B cell (primary cell): ENCODE results near the gene C16orf92. TPM values are rescaled to one million over a fixed set of nuclear protein-coding genes. Genes with fewer than 3 reads are reported as not detected.

Experiments used
- polyA plus RNA-seq: library from polyadenylated mRNA; depleted of rRNA; stranded (reverse); fragments of >200 nt; gene quantifications from 2 replicates; pipeline ENCODE4 v1.2.3, GENCODE V29; 2012
- total RNA-seq, 2 donors: library from RNA; stranded (reverse); fragments of 120-200 nt in 1 of 2; gene quantifications; 1 replicate in 1 of 2; 2 replicates in 1 of 2; pipeline versions ENCODE4 v1.2.3 to v1.2.4, GENCODE V29; 2013 to 2022

The C16orf92 gene
- total and polyA plus RNA-seq, 2 donors (not counting 1 experiment from before 2014, with no cell fraction given), result not detected

Other genes with a start within 250 kb of the C16orf92 start
- not detected in 2 replicates for gene ZG16, start 244.9 kb upstream of the C16orf92 start, total RNA-seq
- 0.06 TPM in 1 of 2 replicates, not detected in the other for gene ZG16, start 244.9 kb upstream of the C16orf92 start, polyA plus RNA-seq
- gene KIF22, start 232.4 kb upstream of the C16orf92 start, total RNA-seq, result 53.5 and 53.9 TPM in 2 replicates
- gene KIF22, start 232.4 kb upstream of the C16orf92 start, polyA plus RNA-seq, result 57.2 and 67.5 TPM in 2 replicates
- gene MAZ, start 216.7 kb upstream of the C16orf92 start, total RNA-seq, result 189 and 198 TPM in 2 replicates
- 109 and 170 TPM in 2 replicates for gene MAZ, start 216.7 kb upstream of the C16orf92 start, polyA plus RNA-seq
- 1.6 and 3.1 TPM in 2 replicates for gene PRRT2, start 211.0 kb upstream of the C16orf92 start, total RNA-seq
- gene PRRT2, start 211.0 kb upstream of the C16orf92 start, polyA plus RNA-seq, result 0.71 and 0.79 TPM in 2 replicates
- gene PAGR1, start 207.0 kb upstream of the C16orf92 start, total RNA-seq, result 26.7 and 28.4 TPM in 2 replicates
- gene PAGR1, start 207.0 kb upstream of the C16orf92 start, polyA plus RNA-seq, result 17.8 and 18.0 TPM in 2 replicates
- gene MVP, start 202.7 kb upstream of the C16orf92 start, total RNA-seq, result 109 and 112 TPM in 2 replicates
- 121 and 217 TPM in 2 replicates for gene MVP, start 202.7 kb upstream of the C16orf92 start, polyA plus RNA-seq
- 49.2 and 51.2 TPM in 2 replicates for gene CDIPT, start 160.0 kb upstream of the C16orf92 start, total RNA-seq
- 44.5 and 63.3 TPM in 2 replicates for gene CDIPT, start 160.0 kb upstream of the C16orf92 start, polyA plus RNA-seq
- gene SEZ6L2, start 123.6 kb upstream of the C16orf92 start, total RNA-seq, result not detected in 2 replicates
- 0.10 TPM in 1 of 2 replicates, not detected in the other for gene SEZ6L2, start 123.6 kb upstream of the C16orf92 start, polyA plus RNA-seq
- gene ASPHD1, start 122.7 kb upstream of the C16orf92 start, total RNA-seq, result not detected in 2 replicates
- not detected in 2 replicates for gene ASPHD1, start 122.7 kb upstream of the C16orf92 start, polyA plus RNA-seq
- 74.3 and 83.9 TPM in 2 replicates for gene KCTD13, start 97.0 kb upstream of the C16orf92 start, total RNA-seq
- gene KCTD13, start 97.0 kb upstream of the C16orf92 start, polyA plus RNA-seq, result 61.5 and 78.2 TPM in 2 replicates
- 56.3 and 66.6 TPM in 2 replicates for gene TMEM219, start 61.1 kb upstream of the C16orf92 start, total RNA-seq
- 88.3 and 103 TPM in 2 replicates for gene TMEM219, start 61.1 kb upstream of the C16orf92 start, polyA plus RNA-seq
- 50.8 and 51.9 TPM in 2 replicates for gene TAOK2, start 49.3 kb upstream of the C16orf92 start, total RNA-seq
- 25.5 and 30.3 TPM in 2 replicates for gene TAOK2, start 49.3 kb upstream of the C16orf92 start, polyA plus RNA-seq
- 9.7 and 13.9 TPM in 2 replicates for gene HIRIP3, start 27.6 kb upstream of the C16orf92 start, total RNA-seq
- 6.2 and 12.2 TPM in 2 replicates for gene HIRIP3, start 27.6 kb upstream of the C16orf92 start, polyA plus RNA-seq
- 113 and 119 TPM in 2 replicates for gene INO80E, start 27.0 kb upstream of the C16orf92 start, total RNA-seq
- 101 and 103 TPM in 2 replicates for gene INO80E, start 27.0 kb upstream of the C16orf92 start, polyA plus RNA-seq
- not detected in 2 replicates for gene DOC2A, start 12.2 kb upstream of the C16orf92 start, total RNA-seq
- gene DOC2A, start 12.2 kb upstream of the C16orf92 start, polyA plus RNA-seq, result not detected in 2 replicates
- gene TLCD3B, start 8.1 kb downstream of the C16orf92 start, total RNA-seq, result not detected in 2 replicates
- not detected in 2 replicates for gene TLCD3B, start 8.1 kb downstream of the C16orf92 start, polyA plus RNA-seq
- 301 and 329 TPM in 2 replicates for gene ALDOA, start 42.6 kb downstream of the C16orf92 start, total RNA-seq
- 276 and 343 TPM in 2 replicates for gene ALDOA, start 42.6 kb downstream of the C16orf92 start, polyA plus RNA-seq
- 89.0 and 93.3 TPM in 2 replicates for gene PPP4C, start 52.8 kb downstream of the C16orf92 start, total RNA-seq
- 106 and 122 TPM in 2 replicates for gene PPP4C, start 52.8 kb downstream of the C16orf92 start, polyA plus RNA-seq
- 5.4 and 6.1 TPM in 2 replicates for gene TBX6, start 68.7 kb downstream of the C16orf92 start, total RNA-seq
- 1.2 and 1.4 TPM in 2 replicates for gene TBX6, start 68.7 kb downstream of the C16orf92 start, polyA plus RNA-seq
- gene YPEL3, start 73.0 kb downstream of the C16orf92 start, total RNA-seq, result 302 and 314 TPM in 2 replicates
- gene YPEL3, start 73.0 kb downstream of the C16orf92 start, polyA plus RNA-seq, result 387 and 414 TPM in 2 replicates
- 17.3 and 22.7 TPM in 2 replicates for gene GDPD3, start 90.3 kb downstream of the C16orf92 start, total RNA-seq
- gene GDPD3, start 90.3 kb downstream of the C16orf92 start, polyA plus RNA-seq, result 10.6 and 11.4 TPM in 2 replicates
- gene MAPK3, start 100.0 kb downstream of the C16orf92 start, total RNA-seq, result 60.4 and 69.4 TPM in 2 replicates
- 67.2 and 82.9 TPM in 2 replicates for gene MAPK3, start 100.0 kb downstream of the C16orf92 start, polyA plus RNA-seq
- gene CORO1A, start 160.4 kb downstream of the C16orf92 start, total RNA-seq, result 653 and 662 TPM in 2 replicates
- gene CORO1A, start 160.4 kb downstream of the C16orf92 start, polyA plus RNA-seq, result 1,191 and 1,555 TPM in 2 replicates
- 71.5 and 82.5 TPM in 2 replicates for gene BOLA2B, start 170.5 kb downstream of the C16orf92 start, total RNA-seq
- 155 and 311 TPM in 2 replicates for gene BOLA2B, start 170.5 kb downstream of the C16orf92 start, polyA plus RNA-seq
- 108 and 138 TPM in 2 replicates for gene SLX1A, start 170.7 kb downstream of the C16orf92 start, total RNA-seq
- 62.3 and 64.6 TPM in 2 replicates for gene SLX1A, start 170.7 kb downstream of the C16orf92 start, polyA plus RNA-seq
- gene SULT1A3, start 176.1 kb downstream of the C16orf92 start, total RNA-seq, result 36.8 and 41.2 TPM in 2 replicates
- 31.9 and 33.2 TPM in 2 replicates for gene SULT1A3, start 176.1 kb downstream of the C16orf92 start, polyA plus RNA-seq
- 59.6 and 75.5 TPM in 2 replicates for gene NPIPB13, start 225.3 kb downstream of the C16orf92 start, total RNA-seq
- 8.4 and 21.7 TPM in 2 replicates for gene NPIPB13, start 225.3 kb downstream of the C16orf92 start, polyA plus RNA-seq